Omental fat pad (tissue), 4 donors: Measurements from ENCODE around the gene HEY2. TPM values are rescaled to one million over a fixed set of nuclear protein-coding genes. Genes with fewer than 3 reads are reported as not detected.

Experiments
- ATAC-seq: fragments of 150-250 bp; one replicate; pipeline ENCODE4 v1.9.1; 2016; ENCODE audit warnings: mild to moderate bottlenecking, moderate library complexity; ENCODE audit not compliant: low FRiP score
- DNase-seq: peaks from one replicate; pipeline ENCODE4 v3.0.0-alpha.2; 2019; ENCODE audit warnings: low spot score
- total RNA-seq, 4 donors: library from RNA; depleted of rRNA; stranded (reverse); fragments of >200 nt; gene quantifications; one replicate each; pipeline ENCODE4 v1.1.0, GENCODE V29; 2016
- TF ChIP-seq, protein P1 (sequence below), 3 donors: fragments of 450-650 bp; IDR thresholded peaks; one replicate each; pipeline ENCODE4 v1.5.1; 2016 to 2017; ENCODE audit warnings: antibody characterized with exemption in 3 of 3, mild to moderate bottlenecking in 3 of 3, moderate library complexity in 2 of 3

Gene HEY2
- total RNA-seq, 4 donors from 2014 or later = 0.24 to 3.2 (median 1.5) TPM

DNA sequence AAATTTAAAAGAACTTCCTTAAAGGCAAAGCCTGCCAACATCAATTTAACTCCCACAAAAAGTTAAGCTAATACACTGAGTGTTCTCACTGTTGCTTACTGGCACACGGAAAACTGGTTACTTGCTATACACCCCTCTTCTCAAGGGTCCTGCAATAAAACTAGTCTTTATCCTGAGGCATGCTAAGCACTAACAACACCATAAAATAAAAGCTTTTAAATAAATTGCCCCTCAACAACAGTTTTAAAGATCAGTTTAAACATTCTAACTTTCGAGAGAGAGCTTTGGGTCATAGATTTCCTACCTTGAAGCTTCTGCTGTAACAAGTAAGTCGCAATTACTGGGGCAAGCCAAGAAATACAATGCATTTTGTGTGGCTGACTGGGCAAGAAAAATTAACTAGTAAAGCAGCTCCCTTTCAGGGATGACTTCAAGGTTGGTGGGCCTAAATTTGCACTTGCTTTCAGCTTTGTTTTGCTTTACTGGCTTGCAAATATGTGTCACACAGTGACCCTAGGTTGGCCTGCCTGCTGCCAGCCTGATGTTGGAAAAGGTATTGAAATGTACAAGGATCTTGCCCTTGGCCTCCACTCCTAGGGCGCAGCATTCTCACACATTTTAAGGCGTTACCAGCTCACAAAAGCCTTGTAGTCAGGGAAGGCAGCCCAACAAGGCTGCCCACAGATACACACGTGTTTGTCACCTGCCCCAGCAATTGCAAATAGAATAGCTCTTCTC lies 4.0 kb upstream of the HEY2 start:
- no peak for ATAC-seq
- DNase-seq = no peak
- TF ChIP-seq, protein P1, sequence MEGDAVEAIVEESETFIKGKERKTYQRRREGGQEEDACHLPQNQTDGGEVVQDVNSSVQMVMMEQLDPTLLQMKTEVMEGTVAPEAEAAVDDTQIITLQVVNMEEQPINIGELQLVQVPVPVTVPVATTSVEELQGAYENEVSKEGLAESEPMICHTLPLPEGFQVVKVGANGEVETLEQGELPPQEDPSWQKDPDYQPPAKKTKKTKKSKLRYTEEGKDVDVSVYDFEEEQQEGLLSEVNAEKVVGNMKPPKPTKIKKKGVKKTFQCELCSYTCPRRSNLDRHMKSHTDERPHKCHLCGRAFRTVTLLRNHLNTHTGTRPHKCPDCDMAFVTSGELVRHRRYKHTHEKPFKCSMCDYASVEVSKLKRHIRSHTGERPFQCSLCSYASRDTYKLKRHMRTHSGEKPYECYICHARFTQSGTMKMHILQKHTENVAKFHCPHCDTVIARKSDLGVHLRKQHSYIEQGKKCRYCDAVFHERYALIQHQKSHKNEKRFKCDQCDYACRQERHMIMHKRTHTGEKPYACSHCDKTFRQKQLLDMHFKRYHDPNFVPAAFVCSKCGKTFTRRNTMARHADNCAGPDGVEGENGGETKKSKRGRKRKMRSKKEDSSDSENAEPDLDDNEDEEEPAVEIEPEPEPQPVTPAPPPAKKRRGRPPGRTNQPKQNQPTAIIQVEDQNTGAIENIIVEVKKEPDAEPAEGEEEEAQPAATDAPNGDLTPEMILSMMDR (IDR thresholded peaks at IDR 0.05) = no peak

DNA sequence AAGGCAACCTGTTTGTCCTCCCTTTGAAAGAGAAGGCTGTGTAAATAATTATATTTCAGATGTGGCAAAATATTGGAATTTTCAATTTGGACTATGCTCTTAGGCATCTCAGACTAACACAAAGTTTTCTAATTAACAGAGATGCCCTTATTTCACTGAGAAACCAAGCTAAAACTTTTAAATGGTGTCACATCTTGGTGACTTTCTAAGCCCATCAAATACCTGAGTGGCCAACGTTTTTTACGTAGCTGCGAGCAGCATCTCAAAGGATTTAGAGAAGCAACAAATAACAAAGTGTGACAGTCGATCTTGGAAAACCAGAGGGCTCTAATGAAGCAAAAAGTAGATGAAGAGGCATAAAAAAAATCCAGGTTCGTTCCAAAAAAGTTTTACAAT lies 3.4 kb upstream of the HEY2 start:
- ATAC-seq = no peak
- DNase-seq = no peak

DNA sequence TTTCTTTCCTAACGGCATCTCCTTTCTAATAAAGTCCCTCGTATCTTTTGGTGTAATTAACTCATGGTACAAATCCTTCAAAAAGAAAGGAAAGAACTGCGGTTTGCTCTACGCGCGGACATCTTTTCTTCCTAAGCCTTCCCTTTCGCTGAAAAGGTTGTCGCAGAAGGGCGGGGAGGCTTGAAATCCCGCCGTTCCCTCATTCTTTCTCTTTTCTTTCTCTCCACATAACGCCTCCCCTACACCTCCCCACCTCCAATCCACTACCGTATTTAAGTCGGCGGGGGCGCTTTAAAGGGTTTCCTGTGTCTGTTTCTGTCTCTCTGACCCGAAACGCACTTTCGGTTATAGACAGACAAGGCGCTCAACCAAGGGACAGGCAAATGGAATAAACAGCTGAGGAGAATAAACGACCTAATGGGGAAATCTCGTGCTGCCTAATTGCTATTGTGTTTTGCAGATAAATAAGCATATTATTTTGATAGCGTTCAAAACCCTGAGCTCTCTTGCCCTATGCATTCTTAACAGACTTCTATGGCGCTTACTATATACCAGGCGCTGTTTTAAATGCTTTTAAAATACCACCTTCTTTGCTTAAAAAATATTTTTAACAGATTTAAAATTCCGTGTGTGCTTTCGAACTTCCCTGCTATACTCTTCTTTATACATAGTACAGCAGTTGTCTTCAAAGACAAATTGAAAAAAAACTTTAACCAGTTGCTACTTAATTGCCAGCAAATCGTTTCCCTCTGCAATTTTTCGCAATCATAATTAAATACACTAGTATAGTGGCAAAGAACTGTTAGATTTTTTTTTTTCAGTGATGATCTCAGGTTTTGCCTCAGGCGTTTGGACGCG lies 2.5 kb upstream of the HEY2 start:
- no peak for DNase-seq
- ATAC-seq = no peak
- TF ChIP-seq, protein P1 (IDR thresholded peaks at IDR 0.05) = no peak

More for the DNA sequence above, 3.4 kb upstream of the HEY2 start:
- TF ChIP-seq, protein P1 (IDR thresholded peaks at IDR 0.05) = no peak

DNA sequence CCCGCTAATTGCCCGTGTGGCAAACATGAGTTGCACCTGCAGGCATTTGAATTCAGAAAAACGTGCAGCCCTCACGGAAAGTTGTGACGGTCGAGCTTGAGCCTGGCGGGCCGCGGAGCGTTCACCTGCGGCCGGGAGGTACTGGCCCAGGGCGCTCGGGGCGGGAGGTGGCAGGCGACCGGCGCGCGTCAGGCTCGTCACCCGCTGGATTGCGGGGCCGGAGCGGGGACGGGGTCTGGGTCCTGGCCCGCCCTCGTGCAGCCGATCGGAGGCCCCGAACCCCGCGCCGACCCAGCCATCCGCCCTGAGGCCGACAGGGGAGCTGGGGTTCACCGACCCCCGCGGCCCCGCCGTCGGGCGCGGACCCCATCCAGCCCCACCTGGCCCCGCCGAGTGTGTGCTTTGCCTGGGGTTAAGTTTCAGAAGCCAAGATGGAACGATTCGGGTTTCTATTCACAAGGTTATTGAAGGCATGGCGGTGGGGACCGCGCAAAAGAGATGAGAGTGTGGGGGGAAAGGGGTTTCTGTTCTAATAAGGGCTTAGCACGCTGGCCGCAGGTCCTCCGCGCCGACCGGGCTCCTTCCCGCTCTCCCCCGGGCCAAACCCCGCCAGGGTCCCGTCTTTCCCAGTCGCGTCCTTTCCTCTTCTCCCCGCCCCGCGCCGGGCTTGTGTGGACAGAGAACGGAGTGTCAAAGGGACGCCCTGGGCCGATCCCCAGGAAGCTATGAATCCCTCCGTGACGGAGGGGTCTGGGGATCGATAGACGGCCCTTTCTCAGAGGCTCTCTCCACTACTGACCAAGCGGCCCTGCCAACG lies 1.6 kb upstream of the HEY2 start:
- no peak for ATAC-seq
- TF ChIP-seq, protein P1 (IDR thresholded peaks at IDR 0.05) = no peak
- DNase-seq = no peak

DNA sequence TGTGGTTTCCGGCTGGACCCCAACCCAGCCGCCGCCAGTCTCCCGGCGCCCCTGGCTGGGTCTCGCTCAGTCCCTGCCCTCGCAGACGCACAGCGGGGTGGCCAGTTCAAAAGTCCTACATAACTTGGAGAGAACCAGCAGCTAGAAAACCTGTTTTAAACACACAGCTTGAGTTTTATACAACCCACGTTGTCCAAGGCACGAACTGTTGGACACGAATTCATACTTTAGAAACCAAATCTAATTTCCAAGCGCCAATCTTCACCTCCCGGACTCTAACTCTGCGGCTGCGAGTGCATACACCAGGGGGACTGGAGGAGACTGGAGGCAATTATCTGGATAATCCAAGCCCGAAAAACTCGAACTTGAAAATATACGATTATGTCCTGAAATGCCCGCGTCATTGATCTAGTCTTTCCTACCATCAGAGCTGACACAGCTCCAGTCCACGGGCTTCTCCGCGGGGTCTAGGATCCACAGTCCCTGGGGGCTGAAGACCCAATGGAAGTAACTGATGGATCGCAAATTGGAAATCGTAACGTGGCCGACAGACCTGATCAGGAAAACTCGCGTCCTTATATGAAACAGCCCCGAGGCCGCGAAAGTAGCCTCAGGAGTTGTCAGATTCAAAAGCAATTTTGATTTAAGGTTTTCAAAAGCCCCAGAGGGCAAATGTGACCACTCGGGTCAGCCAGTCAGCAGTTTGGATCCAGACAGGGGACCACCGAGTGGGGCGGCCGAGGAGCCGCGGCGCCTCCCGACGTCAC lies 843 bp upstream of the HEY2 start:
- ATAC-seq (peak; percentile 2), DNase-seq (no peak)
- TF ChIP-seq, protein P1 (IDR thresholded peaks at IDR 0.05) = no peak
